Kidney epithelial cell (primary cell): ENCODE measurements around the gene C14orf180. TPM values are rescaled to one million over a fixed set of nuclear protein-coding genes. Genes with fewer than 3 reads are reported as not detected.

Experiments
- DNase-seq: peaks from one replicate; pipeline ENCODE4 v3.0.0-alpha.2; 2010; ENCODE audit warnings: low read depth
- H3K27me3 ChIP-seq: 2 replicates; pipeline ENCODE4 v1.6.0; 2011; ENCODE audit warnings: low read length; ENCODE audit not compliant: control insufficient read depth, insufficient read depth
- H3K36me3 ChIP-seq: 2 replicates; pipeline ENCODE4 v1.5.1; 2011; ENCODE audit warnings: low read length; ENCODE audit not compliant: control insufficient read depth, insufficient read depth
- H3K4me3 ChIP-seq: 2 replicates; pipeline ENCODE4 v1.5.1; 2011; ENCODE audit warnings: low read depth, mild to moderate bottlenecking, control low read depth, low read length
- total RNA-seq: library from RNA; depleted of rRNA; stranded (reverse); fragments of >200 nt; gene quantifications from 2 replicates; pipeline ENCODE4 v1.2.3, GENCODE V29; 2015
- TF ChIP-seq, protein P1 (sequence below): IDR thresholded peaks from 2 replicates; pipeline ENCODE4 v1.5.1; 2011; ENCODE audit warnings: mild to moderate bottlenecking, moderate library complexity, low read length, control low read depth, inconsistent platforms; ENCODE audit not compliant: insufficient read depth, poor library complexity, severe bottlenecking

C14orf180 gene
- total RNA-seq, 1 donor from 2014 or later = not detected

DNA sequence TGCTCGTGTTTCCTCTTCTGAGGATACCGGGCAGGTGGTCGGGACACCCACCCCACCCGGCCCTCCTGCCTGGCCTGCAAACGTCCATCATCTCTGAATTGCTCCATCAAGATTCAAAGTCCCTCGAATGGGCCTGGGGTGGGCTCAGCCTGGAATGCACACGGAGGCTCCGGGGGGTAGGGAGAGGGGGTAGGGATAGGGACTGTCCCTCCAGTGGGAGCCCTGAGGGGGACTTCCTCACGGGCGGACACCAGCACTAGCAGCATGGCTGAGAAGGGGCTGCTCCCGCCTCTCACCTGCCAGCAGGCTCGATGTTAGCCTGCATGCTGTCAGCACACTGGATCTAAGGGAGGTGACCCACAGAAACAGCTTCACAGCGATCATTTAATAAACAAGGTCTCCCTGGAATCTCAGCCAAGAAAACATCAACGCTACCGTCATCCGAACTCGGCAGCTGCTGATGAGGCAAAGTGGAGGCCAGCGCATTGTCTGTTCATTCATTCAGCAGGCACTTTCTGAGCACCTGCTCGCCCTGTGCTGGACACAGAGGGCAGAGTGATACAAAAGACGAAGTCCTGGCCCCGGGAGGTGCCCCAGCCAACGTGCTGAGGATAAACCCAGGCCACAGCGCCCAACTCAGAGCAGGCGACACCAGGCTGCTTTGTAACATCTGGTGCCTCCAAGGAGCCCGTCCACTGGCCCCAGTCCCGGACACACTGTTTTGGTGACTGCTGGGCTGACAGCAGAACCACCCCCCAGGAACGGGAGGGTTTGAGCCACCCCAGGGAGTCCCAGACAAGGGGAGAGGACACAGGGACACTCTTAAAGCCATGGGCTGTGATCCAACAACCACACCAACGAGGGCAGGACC, 18.7 kb downstream of the C14orf180 start:
- DNase-seq = no peak
- H3K4me3 ChIP-seq = no peak overlapping the region
- H3K27me3 ChIP-seq = peaks cover 8% of the 10 kb centered on the region
- no peaks in the 10 kb centered on the region for H3K36me3 ChIP-seq
- TF ChIP-seq, protein P1, sequence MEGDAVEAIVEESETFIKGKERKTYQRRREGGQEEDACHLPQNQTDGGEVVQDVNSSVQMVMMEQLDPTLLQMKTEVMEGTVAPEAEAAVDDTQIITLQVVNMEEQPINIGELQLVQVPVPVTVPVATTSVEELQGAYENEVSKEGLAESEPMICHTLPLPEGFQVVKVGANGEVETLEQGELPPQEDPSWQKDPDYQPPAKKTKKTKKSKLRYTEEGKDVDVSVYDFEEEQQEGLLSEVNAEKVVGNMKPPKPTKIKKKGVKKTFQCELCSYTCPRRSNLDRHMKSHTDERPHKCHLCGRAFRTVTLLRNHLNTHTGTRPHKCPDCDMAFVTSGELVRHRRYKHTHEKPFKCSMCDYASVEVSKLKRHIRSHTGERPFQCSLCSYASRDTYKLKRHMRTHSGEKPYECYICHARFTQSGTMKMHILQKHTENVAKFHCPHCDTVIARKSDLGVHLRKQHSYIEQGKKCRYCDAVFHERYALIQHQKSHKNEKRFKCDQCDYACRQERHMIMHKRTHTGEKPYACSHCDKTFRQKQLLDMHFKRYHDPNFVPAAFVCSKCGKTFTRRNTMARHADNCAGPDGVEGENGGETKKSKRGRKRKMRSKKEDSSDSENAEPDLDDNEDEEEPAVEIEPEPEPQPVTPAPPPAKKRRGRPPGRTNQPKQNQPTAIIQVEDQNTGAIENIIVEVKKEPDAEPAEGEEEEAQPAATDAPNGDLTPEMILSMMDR = no peak

DNA sequence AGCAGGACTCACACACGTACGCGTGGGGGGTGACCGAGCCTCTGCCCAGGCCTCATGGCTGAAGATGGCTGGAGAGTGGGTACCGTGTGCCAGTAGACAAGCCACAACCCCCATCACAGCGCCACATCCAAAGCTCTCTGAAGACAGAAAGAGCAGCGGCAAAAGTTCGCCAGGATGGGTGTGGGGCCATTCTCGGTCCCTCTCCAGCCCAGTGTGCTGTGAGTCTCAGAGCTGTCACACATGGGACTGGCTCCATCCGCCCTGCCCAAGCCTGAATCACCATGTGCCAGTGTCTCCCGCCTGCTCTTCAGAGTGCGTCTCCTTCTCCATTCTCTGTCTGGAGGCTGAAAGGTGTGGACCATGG, 19.3 kb downstream of the C14orf180 start:
- TF ChIP-seq, protein P1 = no peak
- H3K27me3 ChIP-seq = peaks cover 13% of the 10 kb centered on the region
- H3K4me3 ChIP-seq = no peak overlapping the region
- DNase-seq = no peak
- no peaks in the 10 kb centered on the region for H3K36me3 ChIP-seq

DNA sequence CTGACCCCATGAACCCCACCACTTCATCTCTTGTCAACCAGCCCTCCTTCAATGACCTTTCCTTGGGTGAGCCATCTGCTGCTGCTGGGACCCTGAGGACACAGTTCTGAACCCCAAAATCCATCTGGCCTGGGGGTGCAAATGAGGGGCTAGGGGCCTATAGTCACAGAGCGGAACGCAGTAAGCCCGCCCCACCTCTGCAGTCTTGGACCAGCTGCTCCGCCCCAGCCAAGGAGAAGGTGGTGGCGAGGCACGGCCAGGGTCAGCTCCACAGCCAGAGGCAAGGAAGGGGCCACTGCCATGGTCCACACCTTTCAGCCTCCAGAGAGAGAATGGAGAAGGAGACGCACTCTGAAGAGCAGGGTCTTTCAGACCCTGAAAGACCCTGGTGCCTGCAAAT, 19.9 kb downstream of the C14orf180 start:
- TF ChIP-seq, protein P1 = no peak
- no peak overlapping the region for H3K4me3 ChIP-seq
- H3K27me3 ChIP-seq = peaks cover 18% of the 10 kb centered on the region
- no peak for DNase-seq
- no peaks in the 10 kb centered on the region for H3K36me3 ChIP-seq

GRCh38 chr14:104600141-104600643, 20.6 kb downstream of the C14orf180 start:
- Histone ChIP-seq H3K4me3 (no peak overlapping the region), H3K27me3 (peaks cover 25% of the 10 kb centered on the region), H3K36me3 (no peaks in the 10 kb centered on the region)
- DNase-seq = no peak
- TF ChIP-seq, protein P1 = no peak

- no peak overlapping the region for H3K4me3 ChIP-seq
- TF ChIP-seq, protein P1 = no peak
- DNase-seq = no peak
- no peaks in the 10 kb centered on the region for H3K36me3 ChIP-seq
- H3K27me3 ChIP-seq = peaks cover 26% of the 10 kb centered on the region
These were observed 21.2 kb downstream of the C14orf180 start for GRCh38 chr14:104600805-104601204.
